Muscle of leg (tissue), 11 donors: ENCODE data around the gene ADPRHL1. TPM values are rescaled to one million over a fixed set of nuclear protein-coding genes. Genes with fewer than 3 reads are reported as not detected.

Source experiments
- DNase-seq: peaks from one replicate; pipeline ENCODE4 v3.0.0; 2013
- H3K27ac ChIP-seq: one replicate; pipeline ENCODE4 v1.5.1; 2013; ENCODE audit warnings: mild to moderate bottlenecking, low read length, control low read depth
- H3K27me3 ChIP-seq: one replicate; pipeline ENCODE4 v1.6.1; 2013; ENCODE audit warnings: low read length; ENCODE audit not compliant: control insufficient read depth, insufficient read depth
- H3K36me3 ChIP-seq: one replicate; pipeline ENCODE4 v1.6.1; 2013; ENCODE audit warnings: low read length; ENCODE audit not compliant: control insufficient read depth, insufficient read depth
- H3K4me1 ChIP-seq: one replicate; pipeline ENCODE4 v1.6.1; 2013; ENCODE audit warnings: low read length; ENCODE audit not compliant: control insufficient read depth, insufficient read depth
- H3K4me3 ChIP-seq: one replicate; pipeline ENCODE4 v1.5.1; 2013; ENCODE audit warnings: low read length, control low read depth
- H3K9me3 ChIP-seq: replicated peaks from 2 replicates; pipeline ENCODE4 v1.6.1; 2013; ENCODE audit warnings: low read depth, low read length; ENCODE audit not compliant: control insufficient read depth
- WGBS: methylation state at CpG from one replicate; pipeline ENCODE4 v1.1.5; 2013; ENCODE audit warnings: missing lambda C conversion rate; ENCODE audit not compliant: insufficient coverage; 5-methylcytosine and 5-hydroxymethylcytosine counted together
- polyA plus RNA-seq, 8 donors: library from polyadenylated mRNA; unstranded; fragments of 120-200 nt; gene quantifications; one replicate each; pipeline versions ENCODE4 v1.2.1 to v1.2.3, GENCODE V29; 2013; ENCODE audit warnings: inconsistent platforms in 1 of 8, low replicate concordance in 1 of 8; ENCODE audit not compliant: insufficient read length in 8 of 8, insufficient read depth in 1 of 8
- total RNA-seq: library from RNA; stranded (reverse); fragments of 120-200 nt; gene quantifications from one replicate; pipeline ENCODE4 v1.2.4, GENCODE V29; 2013

The ADPRHL1 gene
- total and polyA plus RNA-seq, 9 donors = 150 to 282 (median 212) TPM

DNA sequence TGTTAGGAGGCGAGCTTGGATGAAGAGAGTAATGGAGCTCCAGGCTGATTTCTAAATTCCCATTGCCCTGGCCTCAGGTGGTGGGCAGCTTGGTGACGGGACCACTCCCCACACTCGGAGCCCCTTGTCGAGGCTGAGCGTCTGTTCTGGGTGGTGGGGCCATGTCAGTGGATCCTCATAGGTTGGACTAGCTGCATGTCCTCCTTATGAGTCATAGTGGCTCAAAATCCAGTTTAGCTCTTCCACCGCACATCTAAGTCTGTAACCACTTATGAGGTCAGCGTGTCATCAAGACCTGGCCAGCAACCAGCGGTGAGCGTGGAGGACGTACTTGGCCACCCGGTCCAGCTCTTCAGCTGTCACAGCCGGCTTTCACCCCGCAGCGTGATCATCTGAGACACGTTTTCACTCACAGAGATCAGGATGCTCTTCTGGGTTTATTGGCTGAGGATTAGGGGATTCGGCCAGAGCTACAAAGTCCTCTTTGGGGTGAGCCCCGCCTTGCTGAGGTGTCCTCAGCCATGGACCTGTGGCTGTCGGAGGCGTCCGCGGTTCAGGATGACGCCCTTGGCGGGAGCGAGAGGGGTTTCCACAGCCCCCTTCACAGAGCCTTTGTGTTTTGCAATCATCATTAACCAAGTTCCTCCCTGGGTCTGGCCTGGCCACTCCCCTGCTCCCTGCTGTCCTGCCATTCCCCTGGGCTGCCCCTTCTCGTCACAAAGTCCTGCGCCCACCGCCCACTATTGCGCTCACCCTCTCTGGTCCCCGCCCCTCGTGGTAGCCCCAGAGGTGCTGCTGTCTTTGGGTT, 41.9 kb downstream of the ADPRHL1 start:
- peak; percentile 83 for DNase-seq
- H3K27ac ChIP-seq = peak overlapping the region; percentile 90
- H3K4me3 ChIP-seq = no peak overlapping the region
- H3K9me3 ChIP-seq = no peaks in the 10 kb centered on the region
- peaks cover 69% of the 10 kb centered on the region for H3K4me1 ChIP-seq
- H3K36me3 ChIP-seq = no peaks in the 10 kb centered on the region
- WGBS = 76% methylated on average over 26 of the region's 30 CpGs
- peaks cover 8% of the 10 kb centered on the region for H3K27me3 ChIP-seq

DNA sequence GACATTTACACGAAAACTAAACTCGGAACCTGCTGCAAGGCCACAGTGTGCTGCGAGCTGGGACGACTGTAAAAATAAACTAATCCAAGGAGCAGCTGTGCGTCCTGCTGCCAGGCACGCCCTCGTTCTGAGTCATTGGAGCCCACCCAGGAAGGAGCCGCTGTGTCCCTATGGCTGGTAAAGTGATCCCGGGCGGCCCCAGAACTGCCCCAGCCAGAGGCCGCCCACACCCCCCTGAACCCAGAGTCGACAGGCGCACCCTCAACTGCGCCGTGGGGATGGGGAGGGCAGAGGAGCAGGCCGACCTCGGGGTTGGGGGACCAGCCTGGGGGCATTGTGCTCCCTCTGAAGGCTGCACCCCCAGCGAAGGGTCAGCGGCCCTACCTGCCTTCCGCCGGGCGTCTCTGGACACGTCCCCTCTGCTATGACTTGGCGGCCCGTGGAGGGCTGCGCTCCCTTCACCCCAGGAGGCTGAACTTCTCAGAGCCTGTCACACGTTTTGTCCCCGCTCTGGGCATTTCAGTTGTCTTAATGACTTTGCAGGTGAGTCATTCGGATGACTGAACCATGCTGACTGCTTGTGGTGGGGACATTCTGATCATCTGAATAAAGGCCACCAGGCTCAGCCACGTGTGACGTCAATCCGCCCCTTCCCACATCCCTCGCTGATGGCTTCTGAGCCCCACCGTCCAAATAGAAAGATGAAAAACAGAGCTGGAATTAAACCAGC, 42.7 kb downstream of the ADPRHL1 start:
- Histone ChIP-seq H3K27me3 (peaks cover 8% of the 10 kb centered on the region), H3K9me3 (no peaks in the 10 kb centered on the region), H3K4me1 (peaks cover 76% of the 10 kb centered on the region), H3K4me3 (peak overlapping the region; percentile 23), H3K27ac (peak overlapping the region; percentile 90), H3K36me3 (no peaks in the 10 kb centered on the region)
- peak; percentile 89 for DNase-seq
- WGBS = 49% methylated on average over 27 of the region's 34 CpGs

DNA sequence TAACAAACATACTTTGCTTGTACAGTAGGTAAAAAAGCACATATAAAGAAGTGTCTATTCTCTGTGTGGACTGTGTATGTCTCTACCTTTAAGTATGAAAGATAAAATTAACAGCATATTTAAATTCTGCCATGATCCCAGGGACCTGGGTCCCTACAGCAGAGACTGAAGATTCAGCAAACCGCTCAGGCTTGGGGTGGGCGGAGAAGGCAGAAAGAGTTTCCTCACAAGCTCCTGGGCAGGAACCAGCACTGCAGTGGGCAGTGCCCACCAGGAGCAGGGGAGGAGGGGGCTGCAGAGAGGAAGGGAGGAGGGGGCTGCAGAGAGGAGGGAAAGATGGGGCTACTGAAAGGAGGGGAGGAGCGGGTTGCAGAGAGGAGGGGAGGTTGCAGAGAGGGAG, 44.7 kb downstream of the ADPRHL1 start:
- H3K27me3 ChIP-seq = peaks cover 8% of the 10 kb centered on the region
- no peak overlapping the region for H3K27ac ChIP-seq
- H3K4me3 ChIP-seq = no peak overlapping the region
- H3K36me3 ChIP-seq = no peaks in the 10 kb centered on the region
- WGBS = 47% methylated on average over 3 of the region's 3 CpGs
- DNase-seq = no peak
- H3K9me3 ChIP-seq = no peaks in the 10 kb centered on the region
- H3K4me1 ChIP-seq = peaks cover 84% of the 10 kb centered on the region

DNA sequence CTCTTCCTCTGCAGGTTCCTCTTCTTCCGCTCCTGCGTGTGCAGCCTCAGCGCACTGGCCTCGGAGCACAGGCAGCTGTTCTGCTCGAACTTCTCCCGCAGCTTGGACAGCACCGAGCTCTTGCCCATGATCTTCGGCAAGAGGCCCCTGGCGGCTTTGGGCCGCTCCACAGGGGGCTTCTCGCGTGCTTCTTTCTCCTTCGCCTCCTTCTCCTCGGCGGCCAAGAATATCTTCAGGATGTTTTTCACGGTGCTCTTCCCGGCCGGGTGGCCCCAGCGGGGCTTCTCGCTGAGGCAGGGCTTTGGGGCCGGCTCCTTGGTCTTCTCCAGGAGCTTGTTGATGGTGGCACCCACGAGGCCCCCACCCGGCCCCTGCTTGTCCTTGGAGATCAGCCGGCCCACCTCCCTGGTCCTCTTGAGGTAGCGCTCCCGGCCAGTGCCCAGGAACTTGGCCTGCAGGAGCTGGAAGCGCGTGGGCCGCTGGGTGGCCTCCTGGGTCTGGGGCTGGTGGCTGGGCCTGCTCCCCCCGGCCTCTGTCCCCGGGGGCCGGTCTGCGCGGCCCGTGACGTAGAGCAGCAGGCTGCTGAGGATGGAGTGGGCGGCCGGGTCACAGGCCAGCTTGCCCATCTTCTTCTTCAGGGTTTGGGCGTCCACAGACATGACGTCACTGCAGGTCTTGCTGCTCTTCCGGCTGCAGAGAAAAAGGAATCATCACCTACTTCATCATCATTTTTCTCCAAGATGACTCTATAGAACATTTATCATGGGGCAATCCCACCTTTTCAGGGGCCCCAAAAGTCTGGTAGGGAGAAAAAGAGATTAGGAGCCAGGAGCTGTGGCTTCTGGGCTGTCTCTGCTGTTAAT, 45.5 kb downstream of the ADPRHL1 start:
- no peak overlapping the region for H3K4me3 ChIP-seq
- H3K27me3 ChIP-seq = peaks cover 8% of the 10 kb centered on the region
- WGBS = 80% methylated on average over 38 of the region's 41 CpGs
- H3K36me3 ChIP-seq = no peaks in the 10 kb centered on the region
- peaks cover 85% of the 10 kb centered on the region for H3K4me1 ChIP-seq
- no peaks in the 10 kb centered on the region for H3K9me3 ChIP-seq
- H3K27ac ChIP-seq = no peak overlapping the region
- DNase-seq = no peak

DNA sequence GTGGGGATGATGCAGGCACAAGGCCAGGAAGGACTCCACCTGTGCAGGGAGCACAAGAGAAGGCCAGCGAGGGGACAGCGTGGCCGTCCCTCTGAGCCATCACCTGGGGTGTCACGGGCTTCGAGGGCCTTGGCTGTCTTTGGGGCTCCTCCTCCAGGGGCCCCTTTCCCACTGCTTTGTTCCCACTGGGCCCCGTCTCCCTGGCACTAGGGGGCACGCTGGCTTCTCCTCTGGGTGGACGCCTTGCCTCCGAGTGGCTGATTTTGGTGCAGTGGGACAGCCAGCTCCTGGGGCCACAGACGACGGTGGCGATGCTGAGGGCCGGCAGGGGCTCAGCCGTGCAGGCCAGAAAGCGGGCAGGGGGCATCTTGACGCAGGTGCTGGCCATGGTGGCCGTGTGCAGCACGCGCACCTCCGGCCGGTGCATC, 46.2 kb downstream of the ADPRHL1 start:
- DNase-seq = no peak
- WGBS = 86% methylated on average over 21 of the region's 21 CpGs
- Histone ChIP-seq H3K36me3 (no peaks in the 10 kb centered on the region), H3K4me3 (no peak overlapping the region), H3K27ac (no peak overlapping the region), H3K9me3 (no peaks in the 10 kb centered on the region), H3K27me3 (peaks cover 8% of the 10 kb centered on the region), H3K4me1 (peaks cover 88% of the 10 kb centered on the region)

DNA sequence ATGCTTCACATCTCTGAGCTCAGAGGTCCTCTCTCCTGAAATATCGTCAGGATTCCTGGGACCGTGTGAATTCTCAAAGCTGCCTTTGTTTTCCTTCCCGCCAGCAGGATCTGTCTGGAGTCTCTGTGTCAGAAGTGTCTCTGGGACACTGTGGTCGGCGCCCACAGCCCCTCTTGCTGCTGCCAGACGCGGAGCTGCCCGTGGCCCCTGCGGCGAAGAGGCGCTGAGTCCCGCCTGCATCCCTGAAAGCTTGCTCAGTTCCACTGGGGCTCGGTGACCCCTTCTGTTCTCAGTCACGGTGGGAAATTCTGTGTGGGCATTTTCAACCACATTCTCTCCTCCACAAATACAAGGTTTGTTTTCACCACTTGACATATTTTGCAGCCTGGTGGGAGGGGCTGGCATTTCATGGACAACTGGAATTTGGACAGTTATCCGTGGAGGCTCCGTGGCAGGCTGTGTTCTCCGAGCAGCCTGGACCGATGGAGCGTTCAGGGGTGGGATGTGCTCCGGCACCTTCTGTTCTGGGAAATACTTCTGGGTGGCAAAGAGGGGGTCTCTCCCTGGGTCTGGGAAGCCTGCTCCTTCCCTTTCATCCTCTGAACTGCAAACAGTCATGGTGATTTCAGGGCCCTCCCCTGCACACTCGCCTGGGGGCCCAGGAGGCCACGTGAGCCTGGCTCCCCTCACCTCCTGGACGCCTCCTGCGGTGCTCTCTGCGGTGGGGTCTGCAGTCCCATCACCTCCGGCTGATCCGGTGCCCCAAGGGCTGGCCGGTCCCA, 46.8 kb downstream of the ADPRHL1 start:
- Histone ChIP-seq H3K36me3 (no peaks in the 10 kb centered on the region), H3K27ac (no peak overlapping the region), H3K4me1 (peaks cover 89% of the 10 kb centered on the region), H3K9me3 (no peaks in the 10 kb centered on the region), H3K27me3 (peaks cover 8% of the 10 kb centered on the region), H3K4me3 (no peak overlapping the region)
- 70% methylated on average over 25 of the region's 28 CpGs for WGBS
- peak; percentile 2 for DNase-seq

DNA sequence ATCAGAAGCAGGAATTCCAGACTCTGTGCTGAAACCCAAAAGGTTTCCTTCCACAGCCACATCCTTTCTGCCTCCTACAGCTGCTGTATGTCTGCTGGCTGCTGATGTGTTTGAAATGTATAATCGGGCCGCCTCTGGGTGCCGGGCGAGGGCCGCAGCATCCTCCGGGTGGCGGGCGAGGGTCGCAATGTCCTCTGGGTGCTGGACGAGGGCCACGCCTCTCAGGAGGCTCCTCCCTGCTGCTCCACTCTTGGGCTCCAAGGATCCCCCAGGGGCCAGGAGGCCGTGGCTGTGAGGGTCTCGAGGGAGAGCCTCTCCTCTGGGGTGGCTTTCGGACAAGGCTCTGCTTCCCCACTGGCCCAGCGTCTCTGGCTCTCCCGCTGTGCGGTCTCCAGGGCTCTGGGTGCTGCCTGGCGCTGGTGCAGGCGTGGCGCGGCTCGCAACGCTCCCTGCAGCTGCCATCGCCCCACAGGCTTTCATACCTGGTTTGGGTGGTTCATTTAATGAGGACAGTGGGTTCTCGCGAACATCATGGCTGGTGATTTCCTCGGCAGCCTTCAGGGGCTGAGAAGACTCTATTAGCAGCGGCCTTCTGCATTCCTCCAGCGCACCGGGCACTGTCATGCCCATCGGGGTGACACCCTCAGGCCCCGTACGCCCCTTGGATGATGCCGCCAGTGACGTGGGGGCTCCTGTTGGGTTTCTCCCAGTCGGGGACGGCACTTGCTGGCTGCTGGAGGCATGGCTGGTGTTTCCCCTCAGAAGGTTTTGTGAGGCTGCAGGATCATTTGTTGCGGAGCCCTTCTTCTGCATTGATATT, 47.6 kb downstream of the ADPRHL1 start:
- H3K27ac ChIP-seq = peak overlapping the region; percentile 42
- no peaks in the 10 kb centered on the region for H3K9me3 ChIP-seq
- peak; percentile 1 for DNase-seq
- WGBS = 88% methylated on average over 36 of the region's 38 CpGs
- H3K4me1 ChIP-seq = peaks cover 89% of the 10 kb centered on the region
- no peaks in the 10 kb centered on the region for H3K36me3 ChIP-seq
- H3K4me3 ChIP-seq = no peak overlapping the region
- peaks cover 8% of the 10 kb centered on the region for H3K27me3 ChIP-seq

DNA sequence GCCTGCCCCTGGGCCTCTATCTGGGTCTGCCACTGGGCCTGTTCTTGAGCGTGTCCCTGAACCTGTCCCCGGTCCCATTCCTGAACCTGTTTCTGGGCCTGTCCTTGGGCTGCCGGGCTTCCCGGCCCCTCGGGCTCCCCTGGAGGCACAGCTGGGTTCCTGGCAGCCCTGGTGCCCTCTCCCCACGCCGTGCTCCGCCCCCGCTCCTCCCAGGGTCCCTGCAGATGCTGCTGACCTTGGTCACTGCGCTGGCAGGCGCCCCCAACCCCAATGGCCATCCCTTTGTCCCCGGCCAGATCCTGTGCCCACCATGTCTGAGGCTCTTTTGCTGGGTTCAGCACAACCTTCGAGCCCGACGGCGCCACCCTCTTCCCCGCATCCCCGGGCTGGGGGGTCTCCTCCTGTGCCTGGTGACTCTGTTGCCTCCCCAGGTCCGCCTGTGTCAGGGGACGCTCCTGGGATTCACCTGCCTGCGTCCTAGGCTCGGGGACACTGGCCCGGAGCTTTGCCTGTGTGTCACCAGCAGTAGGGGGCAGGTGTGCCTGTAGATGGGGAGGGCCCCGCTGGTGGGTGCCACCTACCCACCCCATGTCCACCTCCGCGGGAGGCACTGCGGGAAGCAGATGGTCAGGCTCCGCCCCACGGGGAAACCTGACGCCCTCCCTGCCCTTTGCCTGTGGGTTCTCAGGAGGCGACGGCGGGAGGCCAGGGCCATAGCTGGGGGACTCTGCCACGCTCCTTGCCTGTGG, 48.4 kb downstream of the ADPRHL1 start:
- DNase-seq = peak; percentile 29
- no peak overlapping the region for H3K4me3 ChIP-seq
- peak overlapping the region; percentile 47 for H3K27ac ChIP-seq
- H3K27me3 ChIP-seq = peaks cover 8% of the 10 kb centered on the region
- H3K9me3 ChIP-seq = no peaks in the 10 kb centered on the region
- H3K4me1 ChIP-seq = peaks cover 85% of the 10 kb centered on the region
- 79% methylated on average over 21 of the region's 34 CpGs for WGBS
- H3K36me3 ChIP-seq = no peaks in the 10 kb centered on the region
